NCI-H510A treated with DMSO at 0.1 percent for 48 hours (cell line): Measurements from ENCODE around the gene PRKCE.

ENCODE experiments used
- DNase-seq: peaks from one replicate; lab custom pipeline; 2025; lab: John Stamatoyannopoulos, UW

PRKCE gene

DNA sequence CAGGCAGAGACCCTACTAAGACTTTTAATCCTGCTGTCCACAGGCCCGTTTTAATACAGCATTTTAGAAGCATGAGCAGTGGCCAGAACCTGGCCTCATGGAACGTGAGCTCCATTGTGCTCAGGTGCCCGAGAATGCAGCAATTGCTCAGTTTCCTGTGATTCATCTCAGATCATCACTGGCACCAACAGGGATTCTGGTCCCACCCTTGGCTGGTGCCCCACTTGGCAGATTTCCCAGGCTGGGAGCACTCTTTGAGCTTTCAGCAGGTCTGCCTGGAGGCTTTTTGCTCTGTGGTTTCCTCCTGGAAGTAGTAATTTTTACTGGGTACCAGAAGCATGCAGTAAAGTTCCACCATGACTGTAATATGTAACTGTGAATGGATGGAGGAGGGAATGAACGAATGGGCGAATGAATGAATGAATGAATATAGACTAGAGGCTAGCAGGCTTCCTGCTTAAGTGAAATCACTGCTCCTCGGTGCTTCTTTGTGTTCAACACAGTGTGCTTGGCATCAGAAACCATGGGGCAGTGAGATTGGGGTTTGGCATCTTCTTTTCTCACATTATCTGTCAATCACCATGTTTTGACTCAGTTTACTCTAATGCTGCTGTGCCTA, 312.9 kb downstream of the PRKCE start:
- DNase-seq = no peak

DNA sequence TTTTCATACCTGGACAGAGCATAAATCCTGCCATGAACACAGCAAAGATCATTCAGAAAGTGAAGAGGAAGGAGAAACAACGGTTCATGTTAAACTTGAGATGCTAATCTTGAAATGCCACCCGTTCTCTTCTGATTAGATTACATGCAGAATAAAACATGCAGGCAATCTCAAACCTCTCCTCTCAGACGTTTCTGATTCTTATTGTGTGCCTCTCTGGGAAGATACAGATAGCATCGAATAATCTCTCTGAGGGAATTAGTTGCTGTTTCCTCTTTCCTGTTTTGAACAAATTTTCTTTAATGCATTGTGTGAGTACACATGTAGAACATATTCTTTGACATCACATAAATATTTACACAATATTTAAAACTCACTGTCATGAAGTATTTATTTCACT, 313.4 kb downstream of the PRKCE start:
- DNase-seq = no peak

DNA sequence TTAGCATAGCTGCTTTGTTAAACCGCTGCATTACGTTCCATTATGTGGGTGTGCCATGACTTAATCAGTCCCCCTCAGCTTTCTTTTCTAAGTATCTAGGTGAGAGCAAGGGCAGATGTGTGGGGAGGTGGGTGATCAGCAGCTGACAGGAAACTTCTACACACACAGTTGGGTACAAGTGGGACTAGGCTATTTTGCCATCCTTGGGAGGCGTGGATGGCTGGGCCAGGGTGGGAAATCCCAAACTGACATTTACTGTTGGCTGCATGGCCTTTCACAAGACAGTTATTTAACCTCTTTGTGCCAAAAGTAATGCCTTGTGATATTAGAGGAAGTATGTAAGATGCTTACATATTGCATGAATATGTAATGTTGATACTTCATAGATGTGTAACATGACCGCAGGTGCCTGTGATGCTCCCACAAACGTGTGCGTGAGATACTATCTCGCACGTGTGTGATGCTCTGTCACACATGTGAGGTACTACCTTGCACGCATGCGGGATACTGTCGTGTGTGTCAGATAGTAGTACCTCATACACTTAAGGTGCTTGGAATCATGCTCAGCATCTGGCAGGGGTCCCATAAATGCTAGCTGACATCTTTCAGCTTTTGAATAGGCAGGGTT, 314.5 kb downstream of the PRKCE start:
- no peak for DNase-seq

DNA sequence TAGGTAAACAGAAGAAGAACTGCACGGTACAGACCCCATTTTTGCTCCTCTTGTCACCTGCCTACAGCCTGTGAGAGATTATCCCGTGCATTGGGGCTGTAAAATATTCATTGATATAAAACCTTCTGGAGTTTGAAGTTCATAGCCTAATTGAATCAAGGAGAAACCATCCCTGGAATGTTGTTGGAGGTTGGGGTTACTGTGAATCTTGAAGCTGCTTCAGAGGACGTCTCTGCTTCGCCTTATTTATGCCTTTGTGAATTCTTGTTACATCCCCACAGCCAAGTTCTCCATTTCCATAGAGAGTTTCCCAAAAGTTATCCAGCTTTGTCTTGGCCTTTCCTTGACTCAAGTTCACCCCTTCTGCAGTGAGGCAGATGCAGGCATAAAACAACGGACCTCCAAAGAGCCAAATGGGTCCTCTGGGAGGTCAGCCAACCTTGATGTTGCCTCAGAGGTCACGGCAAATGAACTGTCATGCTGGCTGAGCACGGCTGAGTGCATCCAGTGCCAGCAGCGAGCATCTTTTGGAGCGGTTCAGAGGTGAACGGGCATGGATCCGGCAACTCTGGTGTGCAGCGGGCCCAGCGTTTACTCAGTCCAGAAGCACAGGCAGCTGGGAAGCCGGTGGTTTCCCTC, 317.6 kb downstream of the PRKCE start:
- no peak for DNase-seq

DNA sequence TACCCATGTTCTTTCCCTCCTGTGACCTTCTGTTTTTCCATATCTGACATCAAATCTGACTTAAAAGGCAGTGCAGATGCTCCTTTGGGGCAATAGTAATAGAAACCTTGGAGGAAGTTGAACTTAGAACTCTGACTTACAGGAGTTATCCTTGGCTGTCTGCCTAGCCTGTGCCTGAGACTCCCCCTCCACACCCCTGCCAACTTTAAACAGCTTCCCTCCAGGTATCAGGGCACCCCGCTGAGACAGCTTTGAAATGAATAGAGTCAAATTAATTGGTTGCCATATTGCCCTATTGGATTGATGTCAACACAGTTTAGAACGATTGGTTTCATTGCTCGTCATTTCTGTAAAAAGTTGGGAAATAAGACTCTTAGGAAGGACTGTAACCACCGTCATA, 322.0 kb downstream of the PRKCE start:
- DNase-seq = no peak

DNA sequence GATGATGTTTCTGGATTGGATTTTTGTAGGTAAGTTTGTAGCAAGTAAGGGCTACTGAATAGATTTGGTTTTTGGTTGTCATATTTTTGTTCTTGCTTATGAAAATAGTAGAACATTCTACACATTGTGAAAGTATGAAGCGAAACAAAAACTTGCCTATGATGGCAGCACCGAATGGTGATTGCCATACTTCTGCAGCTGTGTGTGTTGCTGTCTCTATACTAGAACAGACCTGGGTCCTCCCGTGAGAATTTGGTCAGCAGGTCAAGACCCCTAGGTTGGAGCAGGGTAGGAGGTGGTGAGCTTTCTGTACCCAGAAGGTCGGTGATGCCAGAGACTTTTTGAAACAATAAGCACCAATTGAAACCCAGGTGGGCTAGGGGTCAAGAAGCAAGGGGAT, 322.6 kb downstream of the PRKCE start:
- no peak for DNase-seq

DNA sequence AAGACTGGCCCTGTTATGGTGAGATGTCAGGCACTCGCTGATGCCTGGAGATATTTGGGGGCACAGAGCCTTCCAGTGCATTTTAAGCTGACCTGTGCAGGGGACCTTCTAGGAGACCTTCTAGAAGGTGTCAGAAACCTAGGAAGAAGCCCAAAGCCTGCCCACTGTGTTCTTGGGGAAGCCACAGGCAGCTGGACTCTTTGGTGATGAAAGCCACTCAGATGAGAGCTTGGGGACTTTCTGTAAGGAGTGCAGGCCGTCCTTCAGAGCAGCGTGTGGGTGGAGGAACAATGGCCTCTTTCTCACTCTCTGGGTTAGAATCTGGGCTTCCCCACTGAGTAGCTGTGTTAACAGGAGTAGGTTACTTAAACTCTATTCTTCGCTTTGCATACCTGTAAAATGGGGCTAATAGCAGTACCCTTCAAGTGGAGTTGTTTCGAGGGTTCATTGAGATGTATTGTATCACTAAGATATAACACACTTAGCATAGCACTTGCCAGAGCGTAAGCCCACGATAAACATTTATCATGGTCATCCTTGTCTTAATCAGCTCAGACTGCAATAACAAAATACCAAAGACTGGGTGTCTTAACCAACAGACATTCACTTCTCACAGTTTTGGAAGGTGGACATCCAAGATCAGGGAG, 323.4 kb downstream of the PRKCE start:
- DNase-seq = no peak

DNA sequence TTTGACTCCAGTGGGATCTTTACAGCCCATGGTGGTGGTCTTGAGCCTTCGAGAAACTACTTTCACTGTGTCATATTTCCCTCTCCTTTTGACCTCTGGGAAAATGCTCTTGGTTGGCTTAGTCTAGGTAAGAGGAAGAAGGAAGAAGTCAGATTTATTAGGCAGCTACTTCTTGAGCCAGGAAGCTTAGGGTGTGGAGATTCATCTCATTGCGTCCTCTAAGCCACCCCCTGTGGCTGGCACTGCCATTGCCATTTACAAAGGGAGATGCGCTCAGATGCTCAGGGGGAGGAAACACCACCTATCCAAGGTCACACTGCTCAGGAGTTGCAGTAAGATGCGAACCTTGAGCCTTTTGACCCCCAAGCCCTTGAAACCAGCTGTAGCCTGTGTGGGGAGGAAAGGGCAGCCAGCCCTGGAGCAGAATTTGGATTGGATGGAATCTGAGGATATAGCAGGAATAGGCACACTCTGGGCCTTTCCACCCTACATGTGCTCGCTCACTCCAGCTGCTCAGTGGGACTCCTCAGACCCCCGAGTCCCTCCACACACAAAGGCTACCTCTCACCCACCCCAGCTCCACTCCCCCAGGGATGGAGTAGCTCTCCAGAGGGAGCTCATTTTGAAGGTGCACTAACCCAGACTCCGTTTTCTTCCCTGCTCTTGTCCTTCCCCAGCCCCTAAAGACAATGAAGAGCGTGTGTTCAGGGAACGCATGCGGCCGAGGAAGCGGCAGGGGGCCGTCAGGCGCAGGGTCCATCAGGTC, 324.5 kb downstream of the PRKCE start:
- DNase-seq = no peak

DNA sequence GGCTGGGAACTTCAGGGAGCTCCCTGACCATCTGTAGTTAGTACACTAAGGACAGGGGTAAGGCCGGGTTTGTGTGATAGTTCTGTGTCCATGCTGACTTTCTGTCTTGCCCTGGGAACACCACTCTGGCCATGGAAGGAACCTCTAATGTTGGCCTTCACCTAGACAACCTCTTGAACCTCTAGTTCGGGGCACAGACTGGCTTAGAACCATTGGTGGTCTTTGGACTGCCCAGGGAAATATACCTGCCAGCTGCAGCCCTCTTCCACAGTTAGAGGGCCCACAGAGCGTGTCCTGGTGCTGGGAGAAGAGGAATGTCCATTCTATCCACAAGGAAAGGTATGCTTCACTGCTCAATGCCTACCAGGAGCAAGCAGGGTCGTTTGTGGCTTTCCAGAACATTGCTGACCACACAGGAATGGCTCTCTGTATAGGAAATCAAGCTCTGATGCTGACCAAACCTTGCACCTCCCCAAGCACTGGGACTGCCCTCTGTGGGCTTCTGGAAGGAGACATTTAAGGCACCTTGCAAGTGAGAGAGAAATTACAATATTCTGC, 326.9 kb downstream of the PRKCE start:
- no peak for DNase-seq

DNA sequence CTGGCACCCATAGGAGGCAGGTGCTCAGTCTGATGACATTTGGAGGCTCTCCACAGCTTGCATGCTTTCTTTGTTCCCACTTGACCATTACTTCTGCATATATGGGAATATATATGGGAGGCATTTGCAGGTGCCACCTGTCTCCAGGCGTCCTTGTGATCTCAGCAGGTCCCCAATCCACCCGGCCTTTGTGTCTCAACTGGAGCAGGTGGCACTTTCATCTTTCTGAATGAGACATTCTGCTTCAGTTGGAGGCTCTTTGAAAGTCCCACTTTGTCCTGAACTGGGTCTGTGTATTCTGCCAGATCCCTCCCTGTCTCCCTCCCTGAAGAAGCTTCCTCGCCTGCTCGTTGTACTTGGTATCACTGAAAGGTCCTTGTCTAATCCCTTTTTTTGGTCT, 327.6 kb downstream of the PRKCE start:
- peak; percentile 82 for DNase-seq

DNA sequence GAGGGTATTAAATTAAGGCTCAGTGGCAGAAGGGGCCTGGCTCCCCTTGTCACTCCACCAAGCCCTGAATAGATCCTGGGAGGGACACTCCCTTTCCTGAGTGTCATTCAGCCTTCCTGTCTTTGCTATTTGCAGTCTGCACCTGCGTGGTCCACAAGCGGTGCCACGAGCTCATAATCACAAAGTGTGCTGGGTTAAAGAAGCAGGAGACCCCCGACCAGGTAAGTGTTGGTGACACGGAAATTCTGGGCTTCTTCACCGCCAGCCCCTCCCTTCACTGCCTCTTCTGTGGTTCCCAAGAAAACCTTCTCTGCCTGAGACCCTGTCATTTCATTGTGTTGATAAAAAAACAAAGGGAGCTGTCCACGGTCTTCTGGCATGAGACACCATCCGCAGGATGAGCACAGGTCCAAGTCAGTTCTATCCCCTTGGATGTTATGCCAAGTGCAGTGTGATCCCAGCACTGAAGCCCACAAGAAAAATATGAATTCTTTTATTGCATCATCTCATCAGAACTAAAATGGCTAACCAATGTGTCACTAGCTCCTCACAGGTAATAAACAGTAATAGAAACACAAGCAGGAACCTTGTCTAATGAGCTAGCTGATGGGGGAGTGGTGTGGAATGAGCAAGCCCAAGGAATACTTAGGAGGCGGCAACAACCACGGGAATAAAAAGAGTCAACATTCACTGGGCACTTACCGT, 328.8 kb downstream of the PRKCE start:
- DNase-seq = peak; percentile 25

DNA sequence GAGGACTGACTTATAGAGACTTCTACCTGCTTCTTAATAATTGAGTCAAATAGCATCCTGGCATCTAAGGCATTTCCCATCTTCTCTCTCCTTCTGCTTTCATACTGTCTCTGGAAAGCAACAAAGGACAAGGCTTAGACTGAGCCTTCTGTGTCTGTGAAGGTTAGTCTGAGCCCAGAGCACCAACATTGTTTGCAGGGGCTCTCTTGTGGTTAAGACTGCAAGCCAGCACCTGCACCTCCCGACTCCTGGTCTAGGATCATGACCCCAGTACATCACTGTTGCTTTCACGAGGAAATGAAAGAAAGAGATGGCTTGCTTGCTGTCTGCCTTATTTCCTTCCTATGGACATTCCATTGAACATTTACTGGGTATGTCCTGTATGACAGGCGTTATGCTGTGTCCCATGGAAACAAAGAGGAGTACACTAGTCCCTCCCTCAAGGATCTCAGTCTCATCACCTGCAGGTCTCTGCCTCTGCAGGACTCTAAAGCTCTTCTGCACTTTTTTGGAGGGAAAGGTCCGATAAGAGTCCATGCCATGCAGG, 330.0 kb downstream of the PRKCE start:
- no peak for DNase-seq

DNA sequence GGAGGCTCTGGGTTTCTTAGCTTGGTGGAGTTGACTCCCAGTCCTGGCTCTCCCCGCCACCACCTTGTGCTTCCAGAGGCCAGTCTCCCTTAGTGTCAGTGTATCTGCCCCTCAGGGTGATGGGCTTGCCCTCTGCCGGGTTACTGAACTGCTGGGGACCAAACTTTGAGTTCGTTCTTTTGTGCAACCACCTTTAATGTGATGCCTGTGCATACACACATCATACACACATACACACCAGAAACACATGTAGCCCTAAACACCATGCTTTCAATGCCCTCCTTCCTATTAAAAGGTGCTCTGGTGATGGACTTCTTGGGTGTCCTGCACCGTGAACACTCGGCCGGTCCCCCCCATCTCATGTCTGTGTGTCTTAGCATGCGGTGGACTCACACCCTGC, 330.6 kb downstream of the PRKCE start:
- DNase-seq = no peak

DNA sequence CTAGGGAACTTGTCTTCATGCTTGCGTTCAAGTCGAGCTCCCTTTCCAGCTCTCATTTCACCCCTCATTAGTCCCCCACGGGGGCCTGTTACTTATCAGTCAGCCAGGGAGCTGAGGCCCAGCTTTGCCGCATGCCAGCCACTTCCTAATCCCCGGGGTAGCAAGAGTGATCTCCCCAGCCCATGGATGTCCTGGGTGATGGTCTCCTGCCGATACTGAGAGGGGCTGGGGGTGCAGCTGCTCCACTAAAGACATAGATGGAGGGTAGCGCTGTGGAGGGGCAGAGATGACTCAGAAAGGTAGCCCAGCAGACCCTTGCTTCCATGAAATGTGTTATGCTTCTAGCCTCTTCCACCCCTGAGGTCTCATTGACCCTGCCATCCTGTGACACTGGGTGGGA, 331.7 kb downstream of the PRKCE start:
- no peak for DNase-seq

DNA sequence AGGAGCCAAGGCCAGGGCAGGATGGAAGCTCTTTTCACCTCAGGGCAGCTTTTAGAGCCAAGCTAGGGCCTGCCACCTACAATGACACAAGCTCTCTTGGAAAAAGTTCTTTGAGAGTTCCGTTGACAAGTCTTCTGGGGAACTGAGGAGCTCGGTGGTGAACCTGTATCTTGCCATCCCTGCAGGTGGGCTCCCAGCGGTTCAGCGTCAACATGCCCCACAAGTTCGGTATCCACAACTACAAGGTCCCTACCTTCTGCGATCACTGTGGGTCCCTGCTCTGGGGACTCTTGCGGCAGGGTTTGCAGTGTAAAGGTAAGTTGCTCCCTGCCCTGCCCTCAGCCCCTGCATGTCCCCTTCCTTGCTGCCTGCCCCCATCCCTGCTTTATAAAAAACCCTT, 332.9 kb downstream of the PRKCE start:
- DNase-seq = no peak

DNA sequence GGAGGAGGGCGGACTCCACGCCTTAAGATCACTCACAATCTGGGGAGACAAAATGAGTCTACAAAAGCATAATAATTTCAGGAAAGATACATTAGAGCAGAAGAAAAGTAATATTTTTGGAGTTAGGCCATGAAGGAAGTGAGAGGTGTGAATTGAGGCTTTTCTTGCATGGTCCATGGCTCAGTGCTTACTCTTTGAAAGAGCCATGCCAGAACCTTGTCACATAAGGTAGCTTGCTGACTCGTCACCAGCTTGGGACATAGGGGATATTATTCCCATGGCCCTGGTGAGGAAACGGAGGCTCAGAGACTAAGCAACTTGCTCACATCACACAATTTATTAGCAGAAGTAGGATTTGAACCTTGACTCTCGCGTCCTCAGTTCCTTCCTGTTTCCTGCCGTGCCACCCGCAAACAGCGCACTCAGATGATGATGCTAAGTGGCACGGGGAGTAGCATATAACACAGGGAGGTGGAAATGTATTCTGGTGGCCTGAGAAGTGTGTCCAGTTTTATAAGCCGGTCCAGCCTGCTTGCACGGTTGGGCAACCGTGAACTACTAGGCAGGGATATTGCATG, 333.5 kb downstream of the PRKCE start:
- no peak for DNase-seq

DNA sequence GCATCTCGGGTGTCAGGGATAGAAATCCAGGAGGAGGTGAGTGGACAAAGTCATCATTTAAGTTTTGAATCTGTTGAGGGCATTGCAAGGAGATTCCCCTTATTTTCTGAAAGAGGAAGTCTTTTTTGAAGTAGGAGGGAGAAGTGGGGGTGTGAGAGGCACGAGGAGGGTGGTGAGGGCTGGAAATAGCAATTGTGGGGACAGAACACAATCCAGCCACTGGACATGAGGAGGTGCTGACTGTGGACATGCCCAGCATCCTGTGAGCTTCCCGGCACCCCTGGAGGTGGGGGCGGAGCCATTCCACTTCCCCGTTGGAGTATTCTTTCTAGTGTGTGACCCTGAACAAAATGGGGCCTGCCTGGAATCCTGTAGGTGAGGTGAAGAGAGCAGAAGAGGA, 335.0 kb downstream of the PRKCE start:
- no peak for DNase-seq

DNA sequence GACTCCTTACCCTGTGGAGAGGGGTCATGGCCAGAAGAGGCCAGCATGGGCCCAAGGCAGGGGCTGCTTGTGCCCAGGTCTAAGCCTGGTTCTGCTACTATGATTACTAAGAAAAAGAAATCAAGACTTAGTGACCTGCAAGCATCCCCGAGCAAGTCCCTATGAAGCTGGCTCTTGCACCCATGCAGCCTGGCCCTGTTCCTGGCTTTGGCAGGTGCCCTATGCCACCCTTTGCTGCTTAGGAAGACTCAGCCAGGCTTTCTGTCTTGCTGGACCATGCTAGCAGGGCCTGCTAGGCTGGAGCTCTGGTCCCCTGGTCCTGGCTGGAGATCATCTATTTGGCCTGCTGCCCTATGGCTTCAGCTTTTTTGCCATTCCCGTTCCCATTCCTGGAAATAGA, 336.4 kb downstream of the PRKCE start:
- DNase-seq = no peak

DNA sequence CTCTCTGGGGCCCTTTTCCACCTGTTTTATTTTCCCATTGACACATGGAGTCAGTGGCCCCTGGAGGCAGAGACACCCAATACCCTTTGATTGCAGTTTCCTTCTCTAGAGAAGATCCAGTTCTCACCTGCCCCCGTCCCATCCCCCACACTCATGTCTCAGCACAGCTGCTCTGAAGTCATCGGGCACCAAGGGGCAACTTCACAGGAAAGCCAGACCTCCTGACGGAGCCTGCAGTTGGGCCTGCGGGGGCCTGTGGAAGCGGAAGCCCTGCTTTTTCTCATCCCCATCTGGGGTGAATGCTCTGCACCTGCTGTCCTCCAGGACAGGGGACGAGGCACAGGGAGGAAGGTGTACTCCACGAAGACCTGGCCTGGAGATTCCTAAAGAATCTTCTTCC, 337.4 kb downstream of the PRKCE start:
- DNase-seq = peak; percentile 53

DNA sequence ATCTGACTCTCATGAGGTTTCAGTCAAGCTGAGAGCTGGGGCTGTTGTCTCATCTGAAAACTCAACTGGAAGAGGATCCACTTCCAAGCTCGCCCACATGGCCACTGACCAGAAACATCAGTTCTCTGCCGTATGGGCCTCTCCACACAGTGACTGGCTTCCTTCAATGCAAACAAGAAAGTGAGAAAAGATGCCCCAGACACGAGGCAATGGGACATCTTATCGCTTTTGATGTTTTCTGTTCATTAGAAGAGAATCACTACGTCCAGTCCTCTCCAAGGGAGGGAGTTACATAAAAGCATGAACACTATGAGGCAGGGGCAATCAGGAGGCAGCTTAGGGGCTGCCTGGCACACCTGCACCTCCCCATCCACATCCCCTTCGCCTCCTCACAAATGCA, 338.7 kb downstream of the PRKCE start:
- DNase-seq = no peak
